ENCODE measurements around the gene RFX7.

The RFX7 gene

DNA sequence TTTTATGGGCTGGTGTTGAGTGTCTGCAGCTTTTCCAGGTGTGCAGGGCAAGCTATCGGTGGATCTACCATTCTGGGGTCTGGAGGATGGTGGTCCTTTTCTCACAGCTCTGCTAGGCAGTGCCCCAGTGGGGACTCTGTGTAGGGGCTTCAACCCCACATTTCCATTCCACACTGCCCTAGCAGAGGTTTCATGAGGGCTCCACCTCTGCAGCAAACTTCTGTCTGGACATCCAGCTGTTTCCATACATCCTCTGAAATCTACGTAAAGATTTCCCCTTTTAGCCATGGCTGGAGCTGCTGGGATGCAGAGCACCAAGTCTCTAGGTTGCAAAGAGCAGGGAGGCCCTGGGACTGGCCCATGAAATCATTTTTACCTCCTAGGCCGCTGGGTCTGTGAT, 11.6 kb downstream of the RFX7 start:
- no peaks in the 10 kb centered on the region for H3K27me3 ChIP-seq
- no peak for DNase-seq
- H3K27ac ChIP-seq: no peak overlapping the region
- TF ChIP-seq, protein P1, sequence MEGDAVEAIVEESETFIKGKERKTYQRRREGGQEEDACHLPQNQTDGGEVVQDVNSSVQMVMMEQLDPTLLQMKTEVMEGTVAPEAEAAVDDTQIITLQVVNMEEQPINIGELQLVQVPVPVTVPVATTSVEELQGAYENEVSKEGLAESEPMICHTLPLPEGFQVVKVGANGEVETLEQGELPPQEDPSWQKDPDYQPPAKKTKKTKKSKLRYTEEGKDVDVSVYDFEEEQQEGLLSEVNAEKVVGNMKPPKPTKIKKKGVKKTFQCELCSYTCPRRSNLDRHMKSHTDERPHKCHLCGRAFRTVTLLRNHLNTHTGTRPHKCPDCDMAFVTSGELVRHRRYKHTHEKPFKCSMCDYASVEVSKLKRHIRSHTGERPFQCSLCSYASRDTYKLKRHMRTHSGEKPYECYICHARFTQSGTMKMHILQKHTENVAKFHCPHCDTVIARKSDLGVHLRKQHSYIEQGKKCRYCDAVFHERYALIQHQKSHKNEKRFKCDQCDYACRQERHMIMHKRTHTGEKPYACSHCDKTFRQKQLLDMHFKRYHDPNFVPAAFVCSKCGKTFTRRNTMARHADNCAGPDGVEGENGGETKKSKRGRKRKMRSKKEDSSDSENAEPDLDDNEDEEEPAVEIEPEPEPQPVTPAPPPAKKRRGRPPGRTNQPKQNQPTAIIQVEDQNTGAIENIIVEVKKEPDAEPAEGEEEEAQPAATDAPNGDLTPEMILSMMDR (IDR thresholded peaks at IDR 0.05): no peak
- no peak overlapping the region for H3K4me3 ChIP-seq
- intact Hi-C loops (cut with DNase I; ENCODE audit: low total_unique reads): no loop called here
- H3K4me1 ChIP-seq: peaks cover 0 to 25% (median 5%) of the 10 kb centered on the region in 4 donors
- H3K9me3 ChIP-seq: peaks cover 0 to 19% (median 11%) of the 10 kb centered on the region in 3 donors
- H3K36me3 ChIP-seq: peaks cover 7 to 27% (median 9%) of the 10 kb centered on the region in 3 donors

DNA sequence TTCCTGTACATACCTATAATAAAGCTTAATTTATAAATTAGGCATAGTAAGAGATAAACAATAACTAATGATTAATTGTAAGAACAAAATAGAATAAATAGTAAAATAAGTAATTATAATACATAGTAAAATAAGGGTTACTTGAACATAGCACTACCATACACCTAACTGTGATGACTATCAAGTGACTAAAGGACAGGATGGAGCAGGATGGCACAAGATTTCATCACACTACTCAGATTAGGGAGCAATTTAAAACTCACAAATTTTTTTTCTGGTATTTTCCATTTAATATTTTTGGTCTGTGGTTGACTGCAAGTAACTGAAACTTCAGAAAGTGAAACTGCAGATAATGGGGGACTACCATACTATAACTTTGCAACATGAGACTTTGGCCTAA, 14.8 kb downstream of the RFX7 start:
- intact Hi-C loops (cut with DNase I; ENCODE audit: low total_unique reads): no loop called here
- Histone ChIP-seq H3K9me3 (peaks cover 0 to 19% (median 11%) of the 10 kb centered on the region in 3 donors), H3K4me1 (peaks cover 0 to 9% (median 5%) of the 10 kb centered on the region in 4 donors), H3K36me3 (peaks cover 7 to 27% (median 9%) of the 10 kb centered on the region in 3 donors), H3K27me3 (no peaks in the 10 kb centered on the region), H3K27ac (no peak overlapping the region), H3K4me3 (no peak overlapping the region)
- TF ChIP-seq, protein P1 (IDR thresholded peaks at IDR 0.05): no peak
- no peak for DNase-seq

GRCh38 chr15:56228352-56228751, 15.3 kb downstream of the RFX7 start:
- TF ChIP-seq, protein P1 (IDR thresholded peaks at IDR 0.05): no peak
- no peak overlapping the region for H3K4me3 ChIP-seq
- peaks cover 7 to 26% (median 10%) of the 10 kb centered on the region in 3 donors for H3K36me3 ChIP-seq
- intact Hi-C loops (cut with DNase I; ENCODE audit: low total_unique reads): no loop called here
- no peaks in the 10 kb centered on the region for H3K27me3 ChIP-seq
- peaks cover 0 to 19% (median 11%) of the 10 kb centered on the region in 3 donors for H3K9me3 ChIP-seq
- H3K27ac ChIP-seq: no peak overlapping the region
- no peak for DNase-seq
- H3K4me1 ChIP-seq: peaks cover 0 to 9% (median 5%) of the 10 kb centered on the region in 4 donors

GRCh38 chr15:56227780-56228179, 15.9 kb downstream of the RFX7 start:
- TF ChIP-seq, protein P1 (IDR thresholded peaks at IDR 0.05): no peak
- intact Hi-C loops (cut with DNase I; ENCODE audit: low total_unique reads): no loop called here
- Histone ChIP-seq H3K36me3 (peaks cover 7 to 20% (median 13%) of the 10 kb centered on the region in 3 donors), H3K4me1 (peaks cover 0 to 9% (median 5%) of the 10 kb centered on the region in 4 donors), H3K27ac (no peak overlapping the region), H3K9me3 (peaks cover 0 to 24% (median 11%) of the 10 kb centered on the region in 3 donors), H3K4me3 (no peak overlapping the region), H3K27me3 (no peaks in the 10 kb centered on the region)
- DNase-seq: no peak

DNA sequence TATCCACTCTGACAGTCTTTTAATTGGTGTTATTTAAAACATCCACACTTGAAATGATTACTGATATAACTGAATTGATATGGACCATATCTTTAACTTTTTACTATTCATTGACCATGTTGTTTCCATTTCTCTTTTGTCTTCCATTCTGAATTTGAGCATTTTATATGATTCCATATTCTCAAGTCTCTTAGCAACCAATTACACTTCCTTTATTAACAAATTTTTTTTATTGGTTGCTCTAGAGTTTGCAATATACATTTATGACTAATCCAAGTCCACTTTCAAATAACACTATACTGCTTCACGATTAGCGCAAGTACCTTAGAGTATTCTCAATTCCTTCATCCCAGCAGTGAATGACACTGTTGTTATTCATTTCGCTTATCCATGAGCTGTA, 16.4 kb downstream of the RFX7 start:
- Histone ChIP-seq H3K36me3 (peaks cover 7 to 18% (median 10%) of the 10 kb centered on the region in 3 donors), H3K9me3 (peaks cover 0 to 20% (median 7%) of the 10 kb centered on the region in 3 donors), H3K4me1 (peaks cover 0 to 9% (median 5%) of the 10 kb centered on the region in 4 donors), H3K27ac (no peak overlapping the region), H3K27me3 (no peaks in the 10 kb centered on the region), H3K4me3 (no peak overlapping the region)
- TF ChIP-seq, protein P1 (IDR thresholded peaks at IDR 0.05): no peak
- intact Hi-C loops (cut with DNase I; ENCODE audit: low total_unique reads): no loop called here
- DNase-seq: no peak

DNA sequence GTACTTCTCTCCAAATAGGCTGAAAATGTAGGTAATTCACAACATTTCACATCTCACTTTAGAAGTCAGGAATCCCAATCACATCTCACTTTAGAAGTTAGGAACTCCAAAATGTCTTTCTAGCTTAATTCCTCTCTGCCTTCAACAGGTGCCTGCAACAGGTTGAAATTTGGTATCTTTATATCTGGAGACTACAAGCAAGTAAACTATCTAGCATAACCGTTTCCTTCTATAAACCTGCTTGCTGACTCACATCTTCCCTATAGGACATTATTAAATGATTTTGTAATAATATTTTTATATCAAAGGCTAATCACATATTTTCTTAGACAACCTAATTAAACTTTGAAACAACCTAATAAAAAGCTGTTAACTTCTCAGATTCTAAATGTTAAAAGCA, 18.2 kb downstream of the RFX7 start:
- Histone ChIP-seq H3K27me3 (no peaks in the 10 kb centered on the region), H3K4me3 (no peak overlapping the region), H3K9me3 (peaks cover 0 to 13% (median 0%) of the 10 kb centered on the region in 3 donors), H3K27ac (no peak overlapping the region), H3K36me3 (peaks cover 0 to 4% (median 4%) of the 10 kb centered on the region in 3 donors), H3K4me1 (no peaks in the 10 kb centered on the region)
- intact Hi-C loops (cut with DNase I; ENCODE audit: low total_unique reads): no loop called here
- TF ChIP-seq, protein P1 (IDR thresholded peaks at IDR 0.05): no peak
- DNase-seq: no peak
